HG03378 (cell line): ENCODE results near the gene SORCS1.

Experiments
- ATAC-seq: cut with Tn5 transposase; IDR thresholded peaks from one replicate; pipeline ENCODE4 v1.9.1; 2021; ENCODE audit warnings: mild to moderate bottlenecking, moderate library complexity; ENCODE audit not compliant: unreplicated experiment

SORCS1 gene

DNA sequence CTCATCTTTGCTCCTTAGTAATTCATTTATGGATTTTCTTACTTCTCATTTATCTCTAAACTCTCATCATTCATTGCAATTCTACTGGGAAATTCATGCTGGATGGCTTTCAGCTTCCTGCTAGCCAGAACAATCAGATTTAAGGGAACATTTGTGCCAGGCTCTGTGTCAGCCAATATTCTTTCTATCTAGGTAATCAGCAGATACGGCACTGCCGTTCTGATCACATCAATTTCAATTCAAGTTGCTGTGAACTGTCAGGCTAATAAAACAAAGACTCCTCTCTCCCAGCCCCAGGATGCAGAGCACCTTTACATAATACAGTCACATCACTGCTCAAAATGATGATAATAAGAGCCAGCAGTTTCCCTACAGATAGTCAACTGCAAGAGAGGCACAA lies 468.3 kb downstream of the SORCS1 start:
- no peak for ATAC-seq

- no peak for ATAC-seq
Measured at GRCh38 chr10:106694696-106695095, 469.8 kb downstream of the SORCS1 start.

GRCh38 chr10:106682175-106682574 lies 482.3 kb downstream of the SORCS1 start:
- ATAC-seq: no peak

- no peak for ATAC-seq
Measured at GRCh38 chr10:106680061-106680460, 484.4 kb downstream of the SORCS1 start.

DNA sequence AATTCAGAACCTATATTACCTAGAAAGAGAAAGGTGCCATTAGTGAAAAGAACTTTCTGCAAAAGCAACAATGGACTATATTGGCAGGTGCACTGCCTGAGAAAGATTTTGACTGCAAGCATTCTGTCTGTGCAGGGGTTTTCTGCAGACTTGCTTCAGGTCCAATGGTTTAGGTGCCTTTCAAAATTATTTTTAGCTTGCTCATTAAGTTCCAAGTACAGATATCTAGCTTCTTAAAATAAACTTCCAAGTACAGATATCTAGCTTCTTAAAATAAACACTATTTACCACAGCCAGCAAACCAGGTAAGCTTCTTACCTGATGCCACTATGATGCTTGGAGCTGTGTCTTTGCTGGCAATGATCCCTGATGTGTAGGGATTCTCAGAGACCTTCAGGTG lies 485.2 kb downstream of the SORCS1 start:
- no peak for ATAC-seq

DNA sequence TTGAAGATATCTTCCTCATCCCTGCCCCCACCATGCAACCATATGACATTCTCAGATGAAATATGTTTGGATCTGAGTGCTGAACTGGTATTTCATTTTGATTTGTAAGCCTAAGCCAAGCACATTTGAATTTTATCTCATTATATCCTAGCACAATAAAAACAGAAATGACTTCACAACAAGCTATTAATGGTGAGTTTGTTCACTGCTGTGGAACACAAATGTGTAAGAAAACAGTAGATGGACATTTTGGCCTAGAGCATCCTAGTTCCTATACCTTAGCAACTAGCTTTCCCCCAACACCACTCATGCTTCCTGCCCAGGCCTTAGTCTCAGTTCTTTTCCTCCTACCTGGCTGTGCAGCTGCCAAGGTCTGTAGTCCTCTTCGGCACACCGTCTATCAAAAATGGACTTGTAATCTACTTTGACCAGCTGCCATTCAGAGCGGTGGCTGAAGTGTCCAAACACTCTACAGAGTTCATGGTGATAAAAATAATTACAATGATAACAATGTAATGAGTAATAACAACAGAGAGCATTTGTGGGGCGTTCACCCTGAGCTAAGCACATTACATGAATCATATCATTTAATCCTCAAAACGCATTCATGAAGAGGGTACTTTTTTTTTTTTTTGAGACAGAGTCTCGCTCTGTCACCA lies 491.9 kb downstream of the SORCS1 start:
- no peak for ATAC-seq

DNA sequence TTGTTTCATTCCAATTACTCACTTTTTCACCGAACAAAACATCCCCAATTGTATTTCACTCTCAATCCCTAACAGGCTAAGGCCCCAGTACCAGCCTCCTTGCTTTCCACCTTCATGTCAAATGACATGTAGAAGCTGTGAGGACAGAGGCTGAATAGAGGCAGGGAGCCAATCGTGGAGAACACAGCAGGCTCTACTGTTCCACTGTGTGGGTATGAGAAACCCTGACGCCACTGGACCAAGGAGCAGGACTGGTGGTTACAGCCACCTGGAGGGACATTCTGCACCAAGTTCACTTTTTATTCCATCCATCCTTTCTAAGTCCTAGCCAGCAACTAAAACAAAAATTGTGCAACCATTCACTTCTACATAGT lies 502.8 kb downstream of the SORCS1 start:
- ATAC-seq: no peak

- ATAC-seq: no peak
Measured at GRCh38 chr10:106661133-106661766, 503.3 kb downstream of the SORCS1 start.

DNA sequence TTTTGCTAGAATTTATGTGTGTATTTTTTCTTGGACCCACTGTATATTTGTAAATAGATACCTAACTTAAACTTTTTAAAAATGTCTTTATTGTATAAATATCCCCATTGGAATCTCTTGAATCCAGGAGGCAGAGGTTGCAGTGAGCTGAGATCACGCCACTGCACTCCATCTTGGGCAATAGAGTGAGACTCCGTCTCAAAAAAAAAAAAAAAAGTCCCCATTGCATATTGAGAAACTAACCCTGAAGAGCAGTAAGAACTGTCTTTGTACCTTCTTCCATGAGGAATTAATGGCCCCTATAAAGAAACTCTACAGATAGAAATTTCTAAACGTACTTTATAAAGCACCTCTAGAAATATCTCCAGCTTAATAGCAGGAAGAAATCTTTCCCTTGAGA lies 504.0 kb downstream of the SORCS1 start:
- no peak for ATAC-seq

DNA sequence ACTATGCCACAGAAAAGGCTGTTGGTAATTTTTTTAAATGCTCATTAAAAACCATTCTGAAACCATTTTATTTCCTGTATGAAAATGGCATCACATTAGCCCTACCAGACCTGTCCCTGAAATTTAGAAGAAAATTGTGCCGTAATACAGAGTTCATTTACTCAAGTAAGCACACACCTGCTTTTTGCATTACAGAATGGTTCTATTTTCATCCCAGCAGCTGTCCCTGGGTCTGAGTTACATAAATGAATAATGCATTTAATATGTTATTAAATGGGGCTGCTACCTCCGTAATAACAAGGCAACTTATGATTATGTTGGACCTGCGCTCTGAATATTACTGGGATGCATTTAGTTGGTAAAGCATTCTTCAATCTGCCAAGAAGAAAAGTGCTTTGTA lies 508.9 kb downstream of the SORCS1 start:
- ATAC-seq: no peak

- no peak for ATAC-seq
Measured at GRCh38 chr10:106655165-106655564, 509.3 kb downstream of the SORCS1 start.

GRCh38 chr10:106652279-106652678 lies 512.2 kb downstream of the SORCS1 start:
- ATAC-seq: no peak

DNA sequence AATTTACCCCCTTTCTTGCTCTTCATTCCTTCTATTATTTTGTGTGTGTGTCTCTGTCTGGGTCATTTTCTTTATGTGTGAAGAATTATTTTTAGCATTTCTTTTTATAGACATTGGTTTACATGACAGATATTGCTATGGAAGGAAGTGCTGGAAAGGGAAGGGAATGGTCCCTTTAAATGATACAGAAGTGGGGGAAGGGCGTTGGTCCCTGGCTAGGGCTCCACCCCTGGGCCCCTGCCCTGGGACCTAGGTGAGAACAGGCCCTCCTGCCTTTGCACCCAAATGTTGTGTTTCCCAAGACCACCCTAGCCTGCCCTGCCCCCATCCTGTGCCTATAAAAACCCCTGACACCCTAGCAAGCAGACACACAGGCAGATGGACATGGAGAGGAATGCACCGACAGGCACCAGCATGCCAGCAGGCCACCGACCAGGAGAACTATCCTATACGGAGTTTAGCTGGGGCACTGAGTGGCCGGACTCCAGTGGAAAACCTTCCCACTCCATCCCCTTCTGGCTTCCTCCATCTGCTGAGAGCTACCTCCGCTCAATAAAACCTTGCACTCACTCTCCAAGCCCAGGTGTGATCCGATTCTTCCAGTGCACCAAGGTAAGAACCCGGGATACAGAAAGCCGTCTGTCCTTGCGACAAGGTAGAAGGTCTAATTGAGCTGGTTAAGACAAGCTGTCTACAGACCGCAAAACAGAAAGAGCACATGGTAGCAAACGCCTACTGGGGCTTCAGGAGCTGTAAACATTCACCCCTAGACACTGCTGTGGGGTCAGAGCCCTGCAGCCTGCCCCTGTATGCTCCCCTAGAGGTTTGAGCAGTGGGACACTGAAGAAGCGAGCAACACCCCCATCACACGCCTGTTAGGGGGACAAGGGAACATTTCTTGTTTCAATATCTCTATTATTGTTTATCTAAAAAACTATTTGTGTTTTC lies 515.7 kb downstream of the SORCS1 start:
- ATAC-seq: no peak

DNA sequence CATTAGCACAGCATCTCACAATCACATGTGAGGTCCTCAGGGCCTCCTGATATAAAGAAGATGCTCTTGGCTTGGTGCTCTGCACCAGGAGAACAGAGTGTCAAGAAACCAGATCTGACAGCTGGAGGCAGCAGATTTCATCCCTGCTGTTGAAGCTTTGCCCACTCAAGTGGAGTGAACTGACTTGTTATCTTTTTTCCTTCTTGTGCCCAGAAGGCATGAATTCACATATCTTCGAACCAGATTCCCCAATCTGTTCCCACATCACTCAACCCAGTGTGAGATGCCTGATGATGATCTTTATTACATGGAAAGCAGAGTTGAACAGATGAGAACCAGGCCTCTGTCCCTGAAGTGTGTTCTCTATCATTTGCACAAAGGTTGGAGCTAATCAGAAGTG lies 521.0 kb downstream of the SORCS1 start:
- no peak for ATAC-seq

GRCh38 chr10:106637873-106638272 lies 526.6 kb downstream of the SORCS1 start:
- no peak for ATAC-seq

- ATAC-seq: no peak
Measured at GRCh38 chr10:106636766-106637491, 527.6 kb downstream of the SORCS1 start.

GRCh38 chr10:106635947-106636346 lies 528.6 kb downstream of the SORCS1 start:
- ATAC-seq: no peak

DNA sequence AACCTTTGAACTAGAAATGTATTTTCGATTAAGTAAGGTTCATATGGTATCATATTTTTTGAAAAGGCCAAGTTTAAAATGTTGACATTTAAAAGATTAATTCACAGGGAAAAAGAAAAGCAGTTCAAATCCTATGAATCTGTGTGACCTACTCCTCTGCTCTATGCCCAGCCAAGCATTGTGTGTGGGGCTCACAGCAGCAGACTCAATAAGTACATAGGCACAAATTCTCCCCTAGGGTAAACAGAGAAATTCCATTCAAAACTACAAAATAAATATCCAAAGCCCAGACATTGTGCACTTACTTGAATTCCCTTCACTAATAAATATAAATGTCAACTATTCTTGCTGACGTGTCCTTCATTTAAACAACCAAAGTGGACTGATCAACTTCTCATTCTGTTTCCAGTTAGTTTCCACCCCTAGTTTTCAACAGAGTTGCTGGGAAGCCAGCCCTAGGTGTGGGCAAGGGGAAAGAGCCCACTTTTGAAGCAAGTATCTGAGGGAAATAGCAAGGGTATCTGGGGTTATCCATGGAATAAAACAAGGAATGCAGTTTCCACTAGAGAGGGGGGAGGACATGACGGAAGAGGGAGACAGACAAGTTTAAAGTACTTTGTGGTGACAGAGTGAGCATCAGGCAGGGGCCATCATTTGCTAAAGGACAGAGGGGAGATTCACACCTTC lies 533.3 kb downstream of the SORCS1 start:
- ATAC-seq: no peak

DNA sequence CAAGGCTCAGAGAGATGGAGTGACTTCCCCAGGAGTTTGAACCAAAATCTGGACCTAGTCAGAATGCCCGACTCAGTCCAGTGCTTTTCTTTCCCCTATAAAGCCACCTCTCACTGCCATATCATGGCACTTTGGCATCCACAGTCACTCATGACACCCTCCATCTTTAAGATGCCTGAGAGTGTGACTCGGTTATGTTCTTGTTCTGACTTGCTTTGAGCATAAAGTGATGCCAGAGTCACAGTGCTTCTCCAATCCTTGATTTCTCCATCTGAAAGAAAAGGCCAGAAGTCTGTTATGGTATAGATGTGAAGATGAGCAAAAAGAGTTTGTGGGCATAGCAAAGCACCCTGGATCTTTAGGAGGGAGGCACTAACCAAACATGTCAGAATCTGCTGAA lies 538.1 kb downstream of the SORCS1 start:
- ATAC-seq: no peak

GRCh38 chr10:106625751-106626150 lies 538.8 kb downstream of the SORCS1 start:
- no peak for ATAC-seq

GRCh38 chr10:106619346-106619745 lies 545.2 kb downstream of the SORCS1 start:
- no peak for ATAC-seq
